SJCRH30 (cell line): Measurements from ENCODE around the gene FHIT. TPM values are rescaled to one million over a fixed set of nuclear protein-coding genes. Genes with fewer than 3 reads are reported as not detected.
A peak's percentile ranks its signal among the peaks of the same experiment; 100 is the strongest.

Experiments
- DNase-seq, 2 experiments: peaks; one replicate each; pipeline ENCODE4 v3.0.0-alpha.2; 2015 to 2020
- H3K27ac ChIP-seq: fragments of 250-450 bp; sonication (Bioruptor Pico); 2 replicates; pipeline ENCODE4 v1.5.1; 2020; ENCODE audit warnings: mild to moderate bottlenecking, moderate library complexity
- H3K27me3 ChIP-seq: fragments of 250-450 bp; sonication (Bioruptor Pico); 2 replicates; pipeline ENCODE4 v1.5.1; 2020; ENCODE audit warnings: mild to moderate bottlenecking, moderate library complexity
- H3K36me3 ChIP-seq: fragments of 250-450 bp; sonication (Bioruptor Pico); 2 replicates; pipeline ENCODE4 v1.5.1; 2020; ENCODE audit warnings: mild to moderate bottlenecking, moderate library complexity
- H3K4me1 ChIP-seq: fragments of 250-450 bp; sonication (Bioruptor Pico); 2 replicates; pipeline ENCODE4 v1.5.1; 2020; ENCODE audit warnings: mild to moderate bottlenecking, moderate library complexity
- H3K4me3 ChIP-seq: fragments of 250-450 bp; sonication (Bioruptor Pico); 2 replicates; pipeline ENCODE4 v1.5.1; 2020; ENCODE audit warnings: mild to moderate bottlenecking, moderate library complexity
- H3K9me3 ChIP-seq: fragments of 250-450 bp; sonication (Bioruptor Pico); replicated peaks from 2 replicates; pipeline ENCODE4 v1.5.1; 2020; ENCODE audit warnings: mild to moderate bottlenecking, moderate library complexity
- total RNA-seq: library from RNA; depleted of rRNA; stranded (reverse); fragments of >200 nt; shearing (Covaris generic); gene quantifications from 2 replicates; pipeline ENCODE4 v1.2.3, GENCODE V29; 2014

The FHIT gene
- total RNA-seq, 1 experiment from 2014 or later, result 2.2 TPM

- Histone ChIP-seq H3K27ac (no peak overlapping the region), H3K4me3 (no peak overlapping the region), H3K36me3 (no peaks in the 10 kb centered on the region), H3K27me3 (no peaks in the 10 kb centered on the region), H3K9me3 (no peaks in the 10 kb centered on the region), H3K4me1 (no peaks in the 10 kb centered on the region)
- DNase-seq, result no peak
Measured at GRCh38 chr3:60319179-60319858, 931.9 kb downstream of the FHIT start.

DNA sequence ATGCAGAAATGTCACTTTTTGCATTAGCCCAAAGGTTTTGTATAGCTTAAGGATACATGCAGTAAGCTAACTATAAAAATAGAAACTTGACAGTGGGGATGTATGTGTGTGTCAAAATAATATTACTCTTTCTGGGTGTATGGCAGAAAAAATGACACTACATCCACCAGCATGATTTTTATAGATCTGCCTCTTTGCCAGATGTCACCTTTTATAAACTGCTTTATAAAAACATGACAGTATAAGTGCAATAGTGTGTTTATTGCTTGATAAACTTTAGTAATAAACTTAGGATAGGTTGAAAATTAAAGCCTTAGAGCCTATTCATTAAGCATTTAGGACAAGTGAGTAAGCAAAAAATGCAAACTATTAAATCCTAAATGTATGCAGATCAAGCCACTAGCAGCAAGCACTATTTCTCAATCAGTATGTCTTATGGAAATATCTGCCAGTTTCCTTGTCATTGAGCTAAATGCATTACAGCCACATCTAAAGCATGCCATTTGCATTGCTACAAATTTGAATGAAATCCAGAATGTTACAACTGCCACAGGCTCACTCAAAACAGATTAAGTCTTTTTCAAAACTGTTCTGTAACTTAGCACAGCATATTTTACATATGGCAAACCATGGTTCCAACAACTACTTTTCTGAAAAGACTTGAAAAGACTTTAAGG, 935.0 kb downstream of the FHIT start:
- no peak for DNase-seq
- H3K36me3 ChIP-seq, result no peaks in the 10 kb centered on the region

GRCh38 chr3:60313951-60314461, 937.2 kb downstream of the FHIT start:
- Histone ChIP-seq H3K27ac (no peak overlapping the region), H3K9me3 (no peaks in the 10 kb centered on the region), H3K36me3 (no peaks in the 10 kb centered on the region), H3K4me1 (no peaks in the 10 kb centered on the region), H3K4me3 (no peak overlapping the region), H3K27me3 (no peaks in the 10 kb centered on the region)
- DNase-seq, result no peak

More for the DNA sequence above, 935.0 kb downstream of the FHIT start:
- H3K27ac ChIP-seq, result no peak overlapping the region
- no peaks in the 10 kb centered on the region for H3K9me3 ChIP-seq
- no peaks in the 10 kb centered on the region for H3K4me1 ChIP-seq
- H3K27me3 ChIP-seq, result no peaks in the 10 kb centered on the region
- H3K4me3 ChIP-seq, result no peak overlapping the region

- H3K4me1 ChIP-seq, result no peaks in the 10 kb centered on the region
- DNase-seq, result no peak
- no peak overlapping the region for H3K27ac ChIP-seq
- H3K27me3 ChIP-seq, result no peaks in the 10 kb centered on the region
- no peaks in the 10 kb centered on the region for H3K9me3 ChIP-seq
- no peaks in the 10 kb centered on the region for H3K36me3 ChIP-seq
- H3K4me3 ChIP-seq, result no peak overlapping the region
Measured at GRCh38 chr3:60313231-60313798, 937.9 kb downstream of the FHIT start.

GRCh38 chr3:60309539-60310268, 941.5 kb downstream of the FHIT start:
- Histone ChIP-seq H3K27me3 (no peaks in the 10 kb centered on the region), H3K4me1 (no peaks in the 10 kb centered on the region), H3K9me3 (no peaks in the 10 kb centered on the region), H3K36me3 (no peaks in the 10 kb centered on the region), H3K27ac (no peak overlapping the region), H3K4me3 (no peak overlapping the region)
- no peak for DNase-seq

- no peaks in the 10 kb centered on the region for H3K4me1 ChIP-seq
- no peaks in the 10 kb centered on the region for H3K27me3 ChIP-seq
- H3K9me3 ChIP-seq, result no peaks in the 10 kb centered on the region
- DNase-seq, result no peak
- H3K27ac ChIP-seq, result no peak overlapping the region
- H3K4me3 ChIP-seq, result no peak overlapping the region
- no peaks in the 10 kb centered on the region for H3K36me3 ChIP-seq
Measured at GRCh38 chr3:60308808-60309207, 942.4 kb downstream of the FHIT start.

DNA sequence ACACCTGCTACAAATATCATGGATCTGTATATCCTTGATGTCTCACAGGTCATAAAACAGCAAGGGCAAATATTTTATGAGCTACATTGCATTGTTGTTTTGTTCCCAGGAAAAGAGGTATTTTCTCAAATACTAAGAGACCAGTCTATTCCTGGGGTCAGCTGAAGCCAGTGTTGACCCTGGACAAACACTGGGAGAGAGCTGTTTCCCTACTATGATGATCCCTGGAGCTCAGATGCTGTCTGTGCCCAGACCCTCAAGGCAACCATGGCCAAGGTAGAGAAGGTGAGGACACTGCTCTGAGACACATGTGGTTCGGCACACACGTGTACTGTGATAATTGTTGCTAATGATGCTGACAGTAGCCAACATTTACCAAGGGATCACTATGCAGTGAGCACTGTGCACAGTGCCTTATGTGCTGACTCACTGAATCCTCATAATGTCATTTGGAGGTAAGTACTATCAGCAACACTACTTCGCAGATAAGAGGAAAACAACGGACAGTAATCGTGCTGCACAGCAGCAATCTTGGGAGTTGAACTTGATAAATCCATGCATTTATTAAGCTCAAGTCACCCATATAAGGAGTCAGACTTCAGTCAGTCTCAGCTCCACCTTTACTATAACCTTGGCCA, 943.6 kb downstream of the FHIT start:
- H3K27ac ChIP-seq, result no peak overlapping the region
- DNase-seq, result no peak

DNA sequence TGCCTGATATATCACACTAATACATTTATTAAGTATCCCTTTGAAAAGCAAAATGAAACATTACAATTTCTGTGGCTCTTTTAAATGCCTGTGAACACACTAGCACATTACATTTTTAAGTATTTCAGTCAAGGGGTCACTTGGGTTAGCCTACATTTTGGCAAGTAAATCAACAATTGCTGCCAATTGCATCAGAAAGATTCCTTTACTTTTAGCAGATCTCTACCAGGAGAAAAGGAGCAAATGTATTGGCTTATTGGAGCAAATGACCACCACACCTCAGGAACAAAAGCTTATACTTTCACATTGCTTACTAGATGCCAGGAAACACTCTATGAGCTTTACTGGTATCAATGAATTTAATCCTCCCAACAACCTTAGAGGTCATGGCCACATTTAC, 947.1 kb downstream of the FHIT start:
- no peaks in the 10 kb centered on the region for H3K9me3 ChIP-seq
- no peak overlapping the region for H3K27ac ChIP-seq
- H3K36me3 ChIP-seq, result no peaks in the 10 kb centered on the region
- no peaks in the 10 kb centered on the region for H3K27me3 ChIP-seq
- no peak for DNase-seq
- no peak overlapping the region for H3K4me3 ChIP-seq
- H3K4me1 ChIP-seq, result no peaks in the 10 kb centered on the region

More for the DNA sequence above, 943.6 kb downstream of the FHIT start:
- Histone ChIP-seq H3K36me3 (no peaks in the 10 kb centered on the region), H3K9me3 (no peaks in the 10 kb centered on the region), H3K27me3 (no peaks in the 10 kb centered on the region), H3K4me3 (no peak overlapping the region), H3K4me1 (no peaks in the 10 kb centered on the region)

- no peak for DNase-seq
- H3K9me3 ChIP-seq, result no peaks in the 10 kb centered on the region
- H3K36me3 ChIP-seq, result no peaks in the 10 kb centered on the region
- no peaks in the 10 kb centered on the region for H3K4me1 ChIP-seq
- no peaks in the 10 kb centered on the region for H3K27me3 ChIP-seq
- H3K4me3 ChIP-seq, result no peak overlapping the region
- no peak overlapping the region for H3K27ac ChIP-seq
Measured at GRCh38 chr3:60303160-60303559, 948.1 kb downstream of the FHIT start.

- Histone ChIP-seq H3K4me3 (no peak overlapping the region), H3K9me3 (no peaks in the 10 kb centered on the region), H3K4me1 (no peaks in the 10 kb centered on the region), H3K36me3 (no peaks in the 10 kb centered on the region), H3K27me3 (no peaks in the 10 kb centered on the region), H3K27ac (no peak overlapping the region)
- DNase-seq, result no peak
Measured at GRCh38 chr3:60301142-60301541, 950.1 kb downstream of the FHIT start.

DNA sequence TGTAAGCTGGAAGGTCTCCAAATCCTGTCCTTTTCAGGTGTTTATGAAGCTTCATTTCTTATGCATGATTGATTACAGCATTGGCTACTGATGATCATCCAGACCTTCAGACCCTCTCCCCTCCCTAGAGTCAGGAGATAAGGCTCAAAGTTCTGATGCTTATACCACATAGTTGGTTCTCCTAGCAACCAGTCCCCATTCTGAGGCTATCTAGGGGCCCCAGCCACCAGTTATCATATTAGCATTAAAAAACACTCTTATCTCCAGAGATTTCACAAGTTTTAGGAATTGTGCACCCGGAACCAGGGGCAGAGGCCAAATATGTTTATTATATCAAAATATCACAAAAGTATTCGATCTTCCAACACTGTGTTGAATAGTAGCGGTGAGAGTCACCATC, 953.1 kb downstream of the FHIT start:
- Histone ChIP-seq H3K27ac (no peak overlapping the region), H3K27me3 (no peaks in the 10 kb centered on the region), H3K4me3 (no peak overlapping the region)

DNA sequence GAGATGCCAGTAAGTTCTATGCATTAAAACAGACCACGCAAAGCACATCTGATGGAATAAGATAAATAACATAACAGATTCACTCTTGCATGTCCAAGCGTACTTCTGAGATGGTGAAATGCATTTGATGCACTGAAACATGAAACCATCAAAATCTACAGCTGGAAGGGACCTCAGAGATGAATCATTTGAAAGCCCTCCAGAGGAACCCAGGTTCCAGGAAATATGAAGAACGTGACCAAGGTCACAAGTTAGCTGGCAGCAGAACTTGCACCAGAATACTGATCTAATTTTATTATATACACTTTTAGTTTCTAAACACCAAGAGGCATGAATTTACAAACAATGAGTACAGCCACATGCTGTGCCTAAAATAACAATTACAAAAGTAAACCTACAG, 957.1 kb downstream of the FHIT start:
- H3K27me3 ChIP-seq, result no peaks in the 10 kb centered on the region
- no peaks in the 10 kb centered on the region for H3K9me3 ChIP-seq
- H3K4me3 ChIP-seq, result no peak overlapping the region
- no peak overlapping the region for H3K27ac ChIP-seq
- no peaks in the 10 kb centered on the region for H3K4me1 ChIP-seq
- H3K36me3 ChIP-seq, result no peaks in the 10 kb centered on the region
- peak in 1 of 2 experiments; percentile 17 for DNase-seq

More for the DNA sequence above, 953.1 kb downstream of the FHIT start:
- H3K36me3 ChIP-seq, result no peaks in the 10 kb centered on the region
- no peaks in the 10 kb centered on the region for H3K4me1 ChIP-seq
- H3K9me3 ChIP-seq, result no peaks in the 10 kb centered on the region
- no peak for DNase-seq

GRCh38 chr3:60291115-60291514, 960.1 kb downstream of the FHIT start:
- H3K27me3 ChIP-seq, result no peaks in the 10 kb centered on the region
- no peak overlapping the region for H3K27ac ChIP-seq
- no peaks in the 10 kb centered on the region for H3K9me3 ChIP-seq
- no peaks in the 10 kb centered on the region for H3K36me3 ChIP-seq
- H3K4me3 ChIP-seq, result no peak overlapping the region
- DNase-seq, result no peak
- no peaks in the 10 kb centered on the region for H3K4me1 ChIP-seq

GRCh38 chr3:60290122-60290492, 961.1 kb downstream of the FHIT start:
- H3K27ac ChIP-seq, result no peak overlapping the region
- no peaks in the 10 kb centered on the region for H3K27me3 ChIP-seq
- no peak overlapping the region for H3K4me3 ChIP-seq
- no peak for DNase-seq
- H3K9me3 ChIP-seq, result no peaks in the 10 kb centered on the region
- no peaks in the 10 kb centered on the region for H3K4me1 ChIP-seq
- no peaks in the 10 kb centered on the region for H3K36me3 ChIP-seq
